Keratinocyte (primary cell): ENCODE results near the gene ANKRD13D. TPM values are rescaled to one million over a fixed set of nuclear protein-coding genes. Genes with fewer than 3 reads are reported as not detected.

Experiments used
- DNase-seq: peaks from one replicate; pipeline ENCODE4 v3.0.0-alpha.2; 2011; ENCODE audit warnings: low read depth, missing footprints, low spot score
- FAIRE-seq: peaks from 2 replicates; lab custom pipeline; 2011; peaks lifted over from hg19 to GRCh38; lab: Jason Lieb, UNC
- H2AFZ ChIP-seq: 2 replicates; pipeline ENCODE4 v1.6.0; 2012; ENCODE audit warnings: low read length, control low read depth, inconsistent platforms; ENCODE audit not compliant: control insufficient read depth
- H3K27ac ChIP-seq: 2 replicates; pipeline ENCODE4 v1.5.1; 2011; ENCODE audit warnings: low read length; ENCODE audit not compliant: control insufficient read depth, insufficient read depth
- H3K27me3 ChIP-seq: 3 replicates; pipeline ENCODE4 v1.6.0; 2011; ENCODE audit warnings: low read length; ENCODE audit not compliant: control insufficient read depth, insufficient read depth; ENCODE audit errors: extremely low read depth
- H3K36me3 ChIP-seq, 2 experiments: 2 replicates in 1 of 2; 3 replicates in 1 of 2; pipeline ENCODE4 v1.5.1; 2011; ENCODE audit warnings: low read length in 2 of 2, mild to moderate bottlenecking in 1 of 2; ENCODE audit not compliant: control insufficient read depth in 2 of 2, insufficient read depth in 2 of 2; ENCODE audit errors: extremely low read depth in 1 of 2
- H3K4me1 ChIP-seq: 3 replicates; pipeline ENCODE4 v1.5.1; 2011; ENCODE audit warnings: low read length; ENCODE audit not compliant: control insufficient read depth, insufficient read depth; ENCODE audit errors: extremely low read depth
- H3K4me2 ChIP-seq: 3 replicates; pipeline ENCODE4 v1.6.0; 2011; ENCODE audit warnings: low read depth, low read length; ENCODE audit not compliant: control insufficient read depth, insufficient read depth; ENCODE audit errors: extremely low read depth
- H3K4me3 ChIP-seq, 3 experiments: fragments of 200-600 bp in 1 of 3; sonication (generic) in 1 of 3; 2 replicates in 2 of 3; 3 replicates in 1 of 3; pipeline ENCODE4 v1.5.1; 2011 to 2016; ENCODE audit warnings: low read length in 3 of 3, mild to moderate bottlenecking in 3 of 3, control low read depth in 2 of 3, inconsistent platforms in 1 of 3, low read depth in 1 of 3, mixed read lengths in 1 of 3, mixed run types in 1 of 3, moderate library complexity in 1 of 3; ENCODE audit not compliant: control insufficient read depth in 2 of 3, insufficient read depth in 2 of 3; ENCODE audit errors: extremely low read depth in 1 of 3
- H3K79me2 ChIP-seq: 2 replicates; pipeline ENCODE4 v1.6.0; 2012; ENCODE audit warnings: low read length; ENCODE audit not compliant: control insufficient read depth, insufficient read depth
- H3K9ac ChIP-seq: 3 replicates; pipeline ENCODE4 v1.6.0; 2011; ENCODE audit warnings: low read length; ENCODE audit not compliant: control insufficient read depth, insufficient read depth; ENCODE audit errors: extremely low read depth
- H3K9me1 ChIP-seq: 3 replicates; pipeline ENCODE4 v1.6.0; 2011; ENCODE audit warnings: low read length; ENCODE audit not compliant: control insufficient read depth, insufficient read depth; ENCODE audit errors: extremely low read depth
- H3K9me3 ChIP-seq: 2 replicates; pipeline ENCODE4 v1.5.1; 2012; ENCODE audit warnings: low read depth, low read length; ENCODE audit not compliant: control insufficient read depth
- H4K20me1 ChIP-seq: 3 replicates; pipeline ENCODE4 v1.6.0; 2011; ENCODE audit warnings: low read length; ENCODE audit not compliant: control insufficient read depth, insufficient read depth; ENCODE audit errors: extremely low read depth
- EZH2 ChIP-seq: IDR thresholded peaks from one replicate; pipeline ENCODE4 v1.6.1; 2012; ENCODE audit warnings: inconsistent platforms, mild to moderate bottlenecking, low read length, moderate library complexity
- dilution Hi-C: fragments of 300-500 bp; cut with MboI; formaldehyde crosslinking; loops from one replicate; pipeline ENCODE4 v1.7.0; 2020; ENCODE audit warnings: low sequenced_read_pairs; ENCODE audit not compliant: extremely low pct_ligation_motif_present
- polyA plus RNA-seq, 5 experiments: library from polyadenylated mRNA; depleted of rRNA in 3 of 5; stranded (reverse) in 3 of 5; stranded (forward) in 1 of 5; unstranded in 1 of 5; fragments of >200 nt; gene quantifications; 1 replicate in 1 of 5; 2 replicates in 3 of 5; 3 replicates in 1 of 5; pipeline versions ENCODE4 v1.2.1 to v1.2.3, GENCODE V29; 2011 to 2012; ENCODE audit warnings: missing spikeins in 2 of 5, low read depth in 1 of 5, low replicate concordance in 1 of 5
- TF ChIP-seq, protein P1 (sequence below), 3 experiments: IDR thresholded peaks in 1 of 3; conservative IDR thresholded peaks in 1 of 3; optimal IDR thresholded peaks in 1 of 3; 2 replicates in 2 of 3; 3 replicates in 1 of 3; pipeline versions ENCODE3 to v1.5.1; 2011; ENCODE audit warnings: low read length in 3 of 3, mild to moderate bottlenecking in 3 of 3, moderate library complexity in 2 of 3, control low read depth in 1 of 3, inconsistent platforms in 1 of 3; ENCODE audit not compliant: insufficient read depth in 2 of 3; ENCODE audit errors: extremely low read depth in 1 of 3

ANKRD13D gene
- polyA plus RNA-seq, 1 donor (not counting 4 experiments of a cell fraction or from before 2014, with no cell fraction given), result 25.0 TPM

DNA sequence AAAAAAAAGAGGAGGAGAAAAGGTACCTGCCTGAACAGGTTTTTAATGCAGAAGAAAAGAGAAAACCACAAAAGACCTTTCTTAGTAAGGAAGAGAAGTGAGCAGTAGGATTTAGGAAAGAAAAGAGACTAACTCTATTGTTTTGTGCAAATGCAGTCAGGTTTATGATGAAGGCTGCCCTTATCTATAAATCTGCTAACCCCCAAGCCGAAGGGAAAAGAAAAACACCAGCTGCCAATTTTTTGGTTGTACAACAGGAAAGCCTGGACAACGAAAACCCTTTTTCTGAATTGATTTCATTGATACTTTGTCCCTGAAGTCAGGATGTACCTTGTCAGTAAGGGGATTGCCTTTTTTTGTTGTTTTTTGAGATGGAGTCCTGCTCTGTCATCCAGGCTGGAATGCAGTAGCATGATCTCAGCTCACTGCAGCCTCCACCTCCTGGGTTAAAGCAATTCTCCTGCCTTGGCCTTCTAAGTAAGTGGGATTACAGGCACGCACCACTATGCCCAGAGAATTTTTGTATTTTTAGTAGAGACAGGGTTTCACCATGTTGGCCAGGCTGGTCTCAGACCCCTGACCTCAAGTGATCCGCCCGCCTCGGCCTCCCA is 43.1 kb downstream of the ANKRD13D start:
- FAIRE-seq, result peak; percentile 39

DNA sequence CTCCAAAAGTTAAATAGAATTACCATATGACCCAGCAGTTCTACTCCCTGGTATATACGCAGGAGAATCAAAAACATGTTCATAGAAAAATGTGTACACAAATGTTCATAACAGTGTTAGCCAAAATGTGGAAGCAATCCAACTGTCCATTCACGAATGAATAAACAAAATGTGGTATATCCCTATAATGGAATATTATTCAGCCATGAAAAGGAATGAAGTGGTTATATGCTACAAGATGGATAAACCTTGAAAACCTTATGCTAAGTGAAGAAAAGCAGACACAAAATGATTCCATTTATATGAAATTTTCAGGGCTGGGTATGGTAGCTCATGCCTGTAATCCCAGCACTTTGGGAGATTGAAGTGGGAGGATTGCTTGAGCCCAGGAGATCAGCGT is 48.2 kb downstream of the ANKRD13D start:
- no peak overlapping the region for H3K27ac ChIP-seq
- peaks cover 6% of the 10 kb centered on the region for H3K4me1 ChIP-seq
- no peak for DNase-seq
- H3K9ac ChIP-seq, result no peak overlapping the region
- peaks cover 0 to 1% of the 10 kb centered on the region in 2 experiments for H3K36me3 ChIP-seq
- TF ChIP-seq EZH2, result no peak
- TF ChIP-seq, protein P1, sequence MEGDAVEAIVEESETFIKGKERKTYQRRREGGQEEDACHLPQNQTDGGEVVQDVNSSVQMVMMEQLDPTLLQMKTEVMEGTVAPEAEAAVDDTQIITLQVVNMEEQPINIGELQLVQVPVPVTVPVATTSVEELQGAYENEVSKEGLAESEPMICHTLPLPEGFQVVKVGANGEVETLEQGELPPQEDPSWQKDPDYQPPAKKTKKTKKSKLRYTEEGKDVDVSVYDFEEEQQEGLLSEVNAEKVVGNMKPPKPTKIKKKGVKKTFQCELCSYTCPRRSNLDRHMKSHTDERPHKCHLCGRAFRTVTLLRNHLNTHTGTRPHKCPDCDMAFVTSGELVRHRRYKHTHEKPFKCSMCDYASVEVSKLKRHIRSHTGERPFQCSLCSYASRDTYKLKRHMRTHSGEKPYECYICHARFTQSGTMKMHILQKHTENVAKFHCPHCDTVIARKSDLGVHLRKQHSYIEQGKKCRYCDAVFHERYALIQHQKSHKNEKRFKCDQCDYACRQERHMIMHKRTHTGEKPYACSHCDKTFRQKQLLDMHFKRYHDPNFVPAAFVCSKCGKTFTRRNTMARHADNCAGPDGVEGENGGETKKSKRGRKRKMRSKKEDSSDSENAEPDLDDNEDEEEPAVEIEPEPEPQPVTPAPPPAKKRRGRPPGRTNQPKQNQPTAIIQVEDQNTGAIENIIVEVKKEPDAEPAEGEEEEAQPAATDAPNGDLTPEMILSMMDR (optimal IDR thresholded peaks at IDR 0.05 in 1 of 3, IDR thresholded peaks at IDR 0.05 in 1 of 3, conservative IDR thresholded peaks at IDR 0.05 in 1 of 3; ENCODE audit: extremely low read depth in 1 of 3, insufficient read depth in 2 of 3, low read length in 3 of 3), result no peak
- no peaks in the 10 kb centered on the region for H3K27me3 ChIP-seq
- no peak for FAIRE-seq
- no peaks in the 10 kb centered on the region for H3K9me3 ChIP-seq
- dilution Hi-C loops, result no loop called here
- H3K9me1 ChIP-seq, result no peaks in the 10 kb centered on the region
- H3K4me2 ChIP-seq, result no peak overlapping the region
- H3K4me3 ChIP-seq, result no peak overlapping the region
- H2AFZ ChIP-seq, result no peak overlapping the region
- H3K79me2 ChIP-seq, result no peaks in the 10 kb centered on the region
- no peaks in the 10 kb centered on the region for H4K20me1 ChIP-seq

More for the DNA sequence above, 43.1 kb downstream of the ANKRD13D start:
- no peak for DNase-seq
- no peaks in the 10 kb centered on the region for H3K9me3 ChIP-seq
- no peaks in the 10 kb centered on the region for H3K9me1 ChIP-seq
- H2AFZ ChIP-seq, result no peak overlapping the region
- H3K9ac ChIP-seq, result no peak overlapping the region
- no peaks in the 10 kb centered on the region for H3K27me3 ChIP-seq
- H3K79me2 ChIP-seq, result no peaks in the 10 kb centered on the region
- peak overlapping the region; percentile 46 for H3K4me2 ChIP-seq
- no peak overlapping the region for H3K27ac ChIP-seq
- H3K4me1 ChIP-seq, result peaks cover 16% of the 10 kb centered on the region
- TF ChIP-seq, protein P1 (optimal IDR thresholded peaks at IDR 0.05 in 1 of 3, IDR thresholded peaks at IDR 0.05 in 1 of 3, conservative IDR thresholded peaks at IDR 0.05 in 1 of 3; ENCODE audit: extremely low read depth in 1 of 3, insufficient read depth in 2 of 3, low read length in 3 of 3), result no peak
- no peak for TF ChIP-seq EZH2
- H3K36me3 ChIP-seq, result peaks cover 0 to 1% of the 10 kb centered on the region in 2 experiments
- H3K4me3 ChIP-seq, result no peak overlapping the region
- dilution Hi-C loops, result no loop called here
- no peaks in the 10 kb centered on the region for H4K20me1 ChIP-seq
